Hepatocyte (in vitro differentiated cells): ENCODE measurements around the gene ISYNA1.

Source experiments
- CTCF ChIP-seq: fragments of 200-600 bp; sonication (generic); IDR thresholded peaks from 2 replicates; pipeline ENCODE4 v1.5.1; 2016; ENCODE audit warnings: antibody characterized with exemption, mild to moderate bottlenecking; ENCODE audit not compliant: poor library complexity
- EZH2 ChIP-seq: fragments of 200-600 bp; sonication (generic); IDR thresholded peaks from 2 replicates; pipeline ENCODE4 v1.6.1; 2016; ENCODE audit warnings: antibody characterized with exemption, mild to moderate bottlenecking, borderline replicate concordance
- EZH2phosphoT487 ChIP-seq: fragments of 200-600 bp; sonication (generic); IDR thresholded peaks from one replicate; pipeline ENCODE4 v1.6.1; 2018; ENCODE audit warnings: antibody characterized with exemption, mild to moderate bottlenecking, low read depth, moderate library complexity; ENCODE audit not compliant: unreplicated experiment, severe bottlenecking

DNA sequence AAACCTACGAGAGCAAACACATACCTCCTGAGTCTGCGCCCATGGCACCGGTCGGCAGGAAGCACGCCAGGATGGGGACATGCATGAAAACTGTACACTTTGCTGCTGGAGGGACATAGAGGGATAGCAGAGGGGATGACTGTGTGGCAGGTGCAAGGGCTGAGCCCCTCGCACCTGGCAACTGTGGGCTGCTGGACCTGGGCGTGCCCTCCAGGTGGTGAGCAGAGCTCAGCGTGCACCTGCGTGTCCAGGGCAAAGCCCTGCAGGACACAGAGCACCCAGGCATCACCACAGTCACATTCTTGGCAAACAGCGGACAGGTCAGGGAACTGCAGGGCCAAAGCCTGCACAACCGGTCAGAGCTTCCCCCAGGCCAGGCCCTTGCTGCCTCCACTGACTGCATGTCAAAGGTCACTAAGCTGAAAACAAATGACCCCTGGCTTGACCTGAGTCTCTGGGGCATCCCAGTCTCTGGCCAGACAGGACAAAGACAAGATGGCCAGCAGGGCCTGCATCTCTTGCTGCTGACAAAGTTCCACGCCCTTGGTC, 9.0 kb upstream of the ISYNA1 start:
- TF ChIP-seq CTCF (no peak), EZH2phosphoT487 (no peak), EZH2 (no peak)
